ENCODE results near the gene TNNT2.

TNNT2 gene

DNA sequence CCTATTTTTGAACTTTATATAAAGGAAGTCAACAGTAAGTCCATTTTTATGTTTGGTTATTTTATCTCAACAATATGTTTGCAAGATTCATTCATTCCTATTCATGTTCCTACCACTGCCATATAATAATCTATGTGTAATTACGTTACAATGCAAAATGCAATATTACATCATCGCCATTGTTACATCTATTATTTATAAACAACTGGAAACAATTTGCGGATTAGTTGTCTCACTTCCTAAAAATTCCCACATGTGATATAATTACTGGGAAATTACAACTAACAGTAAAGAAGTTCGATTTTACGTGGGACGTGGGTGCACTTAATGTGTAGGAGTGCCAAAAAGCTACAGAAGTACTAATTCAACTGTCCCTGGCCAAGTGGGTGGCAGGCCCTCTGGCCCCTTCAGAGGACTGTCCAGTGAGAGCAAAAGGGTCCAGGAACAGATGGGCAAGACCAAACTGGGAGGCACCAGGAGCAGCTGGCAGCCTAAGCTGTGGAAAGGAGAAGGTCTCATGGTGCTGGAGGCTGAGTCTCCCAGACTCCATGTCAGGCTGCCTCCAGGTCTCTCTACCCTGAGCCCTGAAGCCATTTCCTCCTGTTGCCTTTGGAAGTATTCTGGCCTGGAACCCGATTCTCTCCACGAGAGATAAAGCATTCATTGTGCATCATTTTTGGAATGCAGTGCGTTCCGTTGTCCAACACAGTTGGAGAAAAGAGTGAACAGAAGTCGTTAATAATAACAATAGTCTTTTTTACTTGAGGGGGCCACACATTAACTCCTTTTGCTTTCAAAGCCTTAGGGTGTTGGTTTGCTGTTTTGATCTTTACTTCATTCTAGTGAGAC lies 42.9 kb downstream of the TNNT2 start:
- DNase-seq (ENCODE audit: low read depth in 2 of 2): no peak

DNA sequence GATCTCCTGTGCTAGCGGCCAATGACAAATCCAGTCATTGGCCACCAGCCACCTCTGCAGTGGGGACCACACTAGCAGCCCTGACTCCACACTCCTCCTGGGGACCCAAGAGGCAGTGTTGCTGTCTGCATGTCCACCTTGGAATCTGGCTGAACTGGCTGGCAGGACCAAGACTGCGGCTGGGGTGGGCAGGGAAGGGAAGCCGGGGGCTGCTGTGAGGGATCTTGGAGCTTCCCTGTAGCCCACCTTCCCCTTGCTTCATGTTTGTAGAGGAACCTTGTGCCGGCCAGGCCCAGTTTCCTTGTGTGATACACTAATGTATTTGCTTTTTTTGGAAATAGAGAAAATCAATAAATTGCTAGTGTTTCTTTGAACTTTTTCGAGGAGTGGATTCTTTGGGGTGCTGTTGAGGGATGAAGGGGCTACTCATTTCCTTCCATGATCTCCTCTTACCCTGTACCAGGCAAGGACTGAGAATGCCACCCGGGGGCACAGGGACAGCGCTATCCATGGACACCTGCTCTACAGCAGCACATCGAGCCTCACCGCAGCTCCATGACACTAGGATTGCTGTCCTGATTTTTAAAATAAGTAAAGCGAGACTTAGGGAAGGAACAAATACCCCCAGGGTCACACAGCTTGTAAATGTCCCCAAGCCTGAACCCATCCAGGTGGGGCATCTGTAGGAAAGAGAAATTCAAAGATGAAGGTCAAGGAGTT lies 44.7 kb downstream of the TNNT2 start:
- no peak for DNase-seq (ENCODE audit: low read depth in 2 of 2)

DNA sequence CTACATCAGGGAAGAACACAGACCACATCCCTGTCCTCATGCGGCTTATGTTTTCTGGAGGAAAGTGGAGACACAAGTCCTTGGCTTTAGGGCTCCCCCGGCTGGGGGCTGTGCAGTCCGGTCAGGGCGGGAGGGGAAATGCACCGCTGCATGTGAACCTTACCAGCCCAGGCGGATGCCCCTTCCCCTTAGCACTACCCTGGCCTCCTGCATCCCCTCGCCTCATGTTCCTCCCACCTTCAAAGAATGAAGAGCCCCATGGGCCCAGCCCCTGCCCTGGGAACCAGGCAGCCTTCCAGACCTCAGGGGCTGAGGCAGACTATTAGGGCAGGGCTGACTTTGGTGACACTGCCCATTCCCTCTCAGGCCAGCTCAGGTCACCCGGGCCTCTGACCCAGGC lies 45.5 kb downstream of the TNNT2 start:
- DNase-seq (ENCODE audit: low read depth in 2 of 2): no peak

DNA sequence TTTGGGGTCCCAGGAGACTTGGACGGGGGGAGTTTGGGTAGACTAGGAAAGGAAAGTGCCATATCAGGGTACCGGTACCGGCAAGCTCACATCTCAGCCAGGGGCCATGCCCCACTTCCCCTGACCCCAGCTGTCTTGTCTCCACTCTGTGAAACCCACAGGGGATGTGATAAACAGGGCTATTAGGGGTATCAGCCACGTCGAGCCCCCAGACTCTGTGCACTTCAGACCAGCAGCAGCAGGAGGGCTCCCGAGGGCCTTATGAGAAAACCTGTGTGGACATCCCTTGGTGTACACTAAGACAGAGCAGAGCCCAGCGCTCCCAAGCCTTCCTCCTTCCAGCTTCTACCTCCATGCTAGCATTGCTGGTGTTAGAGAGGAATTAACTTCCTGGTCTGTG lies 46.3 kb downstream of the TNNT2 start:
- no peak for DNase-seq (ENCODE audit: low read depth in 2 of 2)

DNA sequence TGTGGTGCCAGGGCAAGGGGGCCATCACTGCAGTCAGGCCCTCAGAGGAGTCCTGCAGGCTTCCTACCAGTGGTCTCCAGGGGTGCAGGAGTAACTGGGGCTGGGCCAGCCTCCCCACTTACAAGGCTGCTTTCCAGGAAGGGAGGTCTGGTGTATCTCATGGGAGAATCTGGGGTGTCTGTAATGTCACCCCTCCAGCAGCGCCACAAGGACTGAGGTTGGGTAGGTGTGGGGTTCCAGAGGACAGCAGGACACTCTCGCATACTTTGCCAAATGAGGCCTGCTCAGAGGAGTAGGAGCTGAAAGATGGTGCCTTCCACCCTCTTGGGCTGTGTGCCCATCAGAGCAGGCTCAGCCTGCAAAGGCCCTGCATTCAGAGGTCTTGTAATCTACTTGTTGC lies 46.9 kb downstream of the TNNT2 start:
- DNase-seq (ENCODE audit: low read depth in 2 of 2): no peak

DNA sequence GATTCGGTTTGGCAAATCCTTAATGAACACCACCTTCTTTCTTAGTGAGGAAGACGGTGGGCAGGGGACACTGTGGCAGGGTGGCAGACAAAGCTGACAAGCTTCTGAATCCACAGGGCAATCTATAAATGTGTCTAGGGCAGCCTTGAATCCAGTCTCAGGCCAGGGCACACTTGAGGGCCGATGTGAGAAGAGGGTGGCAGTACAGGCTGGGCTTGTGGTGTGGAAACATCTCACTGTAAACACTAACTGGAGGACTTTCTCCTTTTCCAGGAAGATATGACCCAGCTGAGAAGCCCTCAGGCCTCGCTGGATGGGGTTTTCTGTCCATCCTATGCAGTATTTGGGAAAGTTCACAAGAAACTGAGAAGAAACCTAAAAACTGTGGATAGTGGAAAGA lies 47.7 kb downstream of the TNNT2 start:
- DNase-seq (ENCODE audit: low read depth in 2 of 2): no peak

DNA sequence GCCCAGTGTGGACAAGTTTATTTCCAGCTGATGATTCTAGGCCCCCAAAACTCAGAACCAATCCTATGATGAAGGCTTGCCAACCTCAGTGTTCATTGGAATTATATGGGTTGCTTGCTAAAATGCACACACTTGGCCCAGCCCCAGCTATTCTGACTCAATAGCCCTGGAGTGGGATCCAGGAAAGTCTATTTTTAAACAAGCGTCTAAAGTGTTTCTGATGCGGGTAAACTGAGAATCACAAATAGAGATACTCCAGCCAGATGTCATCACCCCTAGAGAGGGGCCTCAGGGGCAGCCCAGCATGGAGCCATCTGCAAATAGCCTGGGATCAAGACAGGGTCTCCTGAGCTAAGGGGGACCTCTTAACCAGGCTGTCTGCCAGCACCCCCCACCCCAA lies 48.2 kb downstream of the TNNT2 start:
- DNase-seq (ENCODE audit: low read depth in 2 of 2): no peak

DNA sequence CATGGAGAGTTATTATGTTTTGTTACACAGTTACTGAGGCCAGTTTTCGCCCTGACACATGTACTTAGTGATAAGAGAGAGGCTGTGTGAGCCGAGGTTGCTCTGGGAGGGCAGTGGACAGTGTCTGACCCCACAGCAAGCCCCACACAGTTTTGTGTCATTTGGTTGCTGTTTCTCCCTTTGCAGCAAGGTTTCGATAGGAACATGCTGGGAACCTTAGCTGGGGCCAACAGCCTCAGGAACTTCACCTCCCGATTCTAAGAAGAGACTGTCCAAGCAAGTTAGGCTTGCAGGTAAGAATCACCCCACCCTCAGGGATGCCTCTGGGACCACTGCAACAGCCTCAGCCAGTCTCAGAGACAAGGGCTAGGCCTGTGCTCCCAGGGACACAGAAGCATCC lies 48.9 kb downstream of the TNNT2 start:
- no peak for DNase-seq (ENCODE audit: low read depth in 2 of 2)

DNA sequence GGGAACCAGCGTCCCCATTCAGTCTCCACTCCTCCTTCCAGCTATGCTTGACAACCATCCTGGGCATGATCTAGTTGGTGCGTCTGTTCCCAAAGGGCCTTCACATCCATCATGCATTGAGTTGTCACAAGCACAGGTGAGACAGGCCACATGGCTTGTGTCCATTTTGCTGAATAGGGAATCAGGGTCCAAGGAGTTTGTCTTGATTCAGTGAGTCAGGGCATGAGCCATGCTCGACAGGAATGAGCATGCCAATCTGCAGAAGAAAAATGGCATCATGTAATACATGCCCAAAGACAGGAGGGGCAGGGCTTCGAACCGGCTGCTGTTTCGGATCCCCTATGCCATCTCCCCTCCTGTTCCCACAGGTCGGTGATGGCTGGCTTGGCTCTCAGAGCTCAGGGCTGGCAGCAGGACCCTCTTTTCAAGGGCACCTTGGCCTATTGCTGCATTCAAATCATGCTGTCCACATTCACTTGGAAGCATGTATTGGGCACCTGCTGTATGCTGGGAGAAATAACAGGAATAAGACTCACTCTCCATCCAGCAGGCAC lies 49.7 kb downstream of the TNNT2 start:
- no peak for DNase-seq (ENCODE audit: low read depth in 2 of 2)

DNA sequence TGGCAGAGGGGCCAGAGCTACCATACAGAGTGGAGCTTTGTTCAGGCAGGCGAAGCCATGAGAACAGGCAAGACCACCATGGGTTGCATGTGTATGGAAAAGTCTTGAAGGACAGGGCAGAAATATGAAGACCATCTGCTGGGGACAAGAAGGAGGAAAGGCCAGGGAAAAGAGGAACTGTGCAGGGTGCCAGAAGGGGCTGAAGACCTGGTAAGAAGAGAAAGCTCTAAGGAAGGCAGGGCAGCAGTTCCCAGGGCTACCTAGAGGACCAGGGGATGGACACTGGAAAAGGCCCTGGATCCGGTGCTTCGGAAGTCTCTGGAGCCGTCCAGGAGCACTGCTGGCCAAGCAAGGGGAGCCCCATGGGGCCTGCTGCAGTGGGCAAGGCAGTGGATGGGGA lies 50.8 kb downstream of the TNNT2 start:
- DNase-seq (ENCODE audit: low read depth in 2 of 2): no peak

DNA sequence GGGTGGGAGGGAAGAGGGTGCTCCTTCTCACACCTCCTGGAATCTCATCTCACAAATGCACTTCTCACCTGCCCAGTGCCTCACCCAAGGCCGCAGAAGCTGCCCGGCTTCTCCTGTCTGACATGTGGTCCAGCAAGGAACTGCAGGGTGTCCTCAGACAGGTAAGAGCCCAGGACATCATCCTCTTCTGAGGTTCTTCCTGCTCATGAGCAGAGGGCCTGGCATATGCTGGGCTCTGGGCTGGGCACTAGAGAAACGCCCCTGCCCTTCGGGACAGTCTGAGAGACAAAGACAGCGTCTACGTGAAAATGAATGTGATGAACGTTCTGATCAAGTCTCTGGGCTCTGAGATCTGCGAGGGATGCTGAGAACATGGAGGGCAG lies 51.8 kb downstream of the TNNT2 start:
- DNase-seq (ENCODE audit: low read depth in 2 of 2): no peak

DNA sequence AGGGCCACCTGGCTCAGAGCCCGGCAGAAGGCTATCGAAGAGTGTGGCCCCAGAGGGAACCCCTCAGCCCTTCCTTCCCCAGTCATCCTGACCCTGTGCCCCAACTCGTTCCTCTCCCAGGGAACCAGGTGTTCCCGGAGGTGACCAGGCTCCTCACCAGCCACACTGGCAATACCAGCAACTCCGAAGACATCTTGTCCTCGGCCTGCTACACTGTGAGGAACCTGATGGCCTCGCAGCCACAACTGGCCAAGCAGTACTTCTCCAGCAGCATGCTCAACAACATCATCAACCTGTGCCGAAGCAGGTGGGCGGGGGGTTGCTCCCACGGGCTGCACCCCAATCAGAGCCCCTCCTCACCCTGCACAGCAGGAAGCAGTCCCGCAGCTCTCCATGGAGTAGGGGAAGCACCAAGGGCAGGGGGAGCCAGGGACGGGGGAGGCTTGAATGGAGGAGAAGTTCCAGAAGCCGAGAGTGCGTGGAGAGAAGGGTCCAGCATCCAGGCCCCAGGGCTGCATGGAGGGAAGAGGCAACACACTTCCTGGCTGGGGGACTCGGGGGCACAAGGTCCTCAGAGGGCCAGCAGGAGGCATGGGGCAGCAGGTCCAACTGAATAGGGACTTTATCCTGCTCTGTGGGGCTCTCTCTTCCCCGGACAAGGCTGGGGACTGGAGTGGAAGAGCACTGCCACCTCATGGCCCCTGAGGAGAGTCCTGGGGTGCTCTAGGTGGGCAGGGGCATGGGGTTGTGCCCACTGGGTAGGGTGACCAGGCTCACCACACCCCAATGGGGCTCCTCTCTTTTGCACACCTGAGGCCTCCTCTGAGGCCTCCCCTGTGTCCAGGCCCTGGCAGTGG lies 52.4 kb downstream of the TNNT2 start:
- DNase-seq (ENCODE audit: low read depth in 2 of 2): no peak

DNA sequence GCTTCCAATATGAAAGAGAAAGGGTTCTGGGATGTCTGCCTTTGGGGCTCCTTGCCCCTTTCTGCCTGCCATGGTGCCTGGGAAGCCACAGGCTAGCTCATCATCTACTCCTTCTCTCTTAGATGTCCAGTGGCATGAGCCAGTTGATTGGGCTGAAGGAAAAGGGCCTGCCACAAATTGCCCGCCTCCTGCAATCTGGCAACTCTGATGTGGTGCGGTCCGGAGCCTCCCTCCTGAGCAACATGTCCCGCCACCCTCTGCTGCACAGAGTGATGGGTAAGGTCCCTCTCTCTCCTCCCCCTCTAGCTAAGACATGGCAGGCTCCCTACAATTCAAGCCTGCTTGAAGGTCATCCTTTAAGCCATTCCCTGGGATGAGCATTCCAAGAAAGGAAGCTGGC lies 53.2 kb downstream of the TNNT2 start:
- no peak for DNase-seq (ENCODE audit: low read depth in 2 of 2)

DNA sequence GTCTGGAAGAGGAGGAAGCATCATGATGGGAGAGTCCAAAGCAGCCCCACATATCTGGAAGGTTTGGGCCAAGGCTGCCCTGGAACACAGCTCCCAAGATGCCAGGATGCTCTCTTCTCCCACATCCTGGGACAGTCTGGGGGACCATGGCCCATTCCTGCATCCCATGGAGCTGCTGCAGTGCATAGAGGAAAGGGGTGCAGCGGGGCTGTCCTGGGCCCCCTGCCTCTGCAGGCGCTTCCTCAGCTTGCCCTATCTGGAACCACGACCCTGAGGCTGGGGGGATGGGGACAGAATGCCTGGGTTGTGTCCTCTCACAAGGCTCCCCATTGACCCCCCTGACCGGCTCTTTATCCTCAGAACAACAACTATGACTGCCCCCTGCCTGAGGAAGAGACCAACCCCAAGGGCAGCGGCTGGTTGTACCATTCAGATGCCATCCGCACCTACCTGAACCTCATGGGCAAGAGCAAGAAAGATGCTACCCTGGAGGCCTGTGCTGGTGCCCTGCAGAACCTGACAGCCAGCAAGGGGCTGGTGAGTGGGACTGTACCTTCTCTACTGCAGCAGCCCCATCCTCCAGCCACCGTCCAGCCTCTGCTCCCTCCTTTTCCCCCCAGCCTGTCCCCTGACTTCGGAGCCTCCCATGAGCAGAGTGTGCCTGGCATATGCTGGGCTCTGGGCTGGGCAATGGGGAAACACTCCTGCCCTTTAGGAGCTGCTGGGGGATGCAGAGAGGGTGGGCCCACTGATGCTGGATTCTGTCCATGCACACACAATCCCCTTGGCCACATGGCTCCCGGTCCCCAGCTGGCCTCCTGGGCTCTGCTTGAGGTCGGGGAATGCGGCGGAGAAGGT lies 54.6 kb downstream of the TNNT2 start:
- no peak for DNase-seq (ENCODE audit: low read depth in 2 of 2)

DNA sequence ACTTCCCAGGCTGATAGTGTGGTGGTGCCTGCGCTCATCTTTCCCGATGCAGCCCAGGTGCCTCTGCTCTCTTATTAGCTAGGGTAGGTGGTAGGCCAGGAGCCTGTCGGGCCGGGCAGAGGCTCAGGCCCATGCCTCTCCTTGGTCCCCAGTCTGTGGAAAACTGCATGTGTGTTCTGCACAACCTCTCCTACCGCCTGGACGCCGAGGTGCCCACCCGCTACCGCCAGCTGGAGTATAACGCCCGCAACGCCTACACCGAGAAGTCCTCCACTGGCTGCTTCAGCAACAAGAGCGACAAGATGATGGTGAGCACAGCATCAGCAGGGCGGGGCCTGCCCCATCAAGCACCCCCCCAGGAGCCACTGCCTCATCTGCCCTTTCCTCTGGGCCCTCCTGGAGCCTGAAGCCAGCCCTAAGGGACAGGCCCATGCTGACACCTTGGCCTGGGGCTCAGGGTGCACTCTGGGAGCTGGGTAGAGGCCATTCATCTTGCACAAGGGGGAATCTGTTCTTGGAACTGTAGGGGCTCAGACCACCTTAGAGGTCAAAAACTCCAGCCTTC lies 55.6 kb downstream of the TNNT2 start:
- no peak for DNase-seq (ENCODE audit: low read depth in 2 of 2)

DNA sequence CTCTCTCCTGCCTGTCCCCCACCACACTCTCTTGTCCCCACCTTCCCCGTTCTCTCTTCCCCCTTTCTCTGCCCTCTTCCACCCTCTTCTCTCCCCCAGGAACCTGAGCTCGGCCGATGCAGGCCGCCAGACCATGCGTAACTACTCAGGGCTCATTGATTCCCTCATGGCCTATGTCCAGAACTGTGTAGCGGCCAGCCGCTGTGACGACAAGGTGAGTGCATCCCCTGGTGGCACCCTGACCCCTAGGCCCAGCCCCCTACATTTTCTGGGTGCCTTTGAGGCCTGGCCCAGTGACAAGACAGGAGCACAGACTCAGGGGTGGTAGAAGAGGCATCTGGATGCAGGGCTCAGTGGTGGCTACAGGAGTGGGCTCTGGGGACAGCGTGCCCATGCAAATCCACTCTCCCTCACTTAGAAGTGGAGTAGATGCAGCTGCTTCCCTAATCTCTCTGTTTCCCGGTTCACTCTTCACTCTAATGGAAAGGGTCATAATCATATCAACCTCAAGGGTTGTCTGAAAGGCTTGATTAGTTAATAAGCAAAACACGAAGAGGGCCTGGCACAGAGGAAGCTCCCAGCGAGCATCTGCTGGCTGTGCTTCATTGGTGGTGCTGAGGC lies 57.2 kb downstream of the TNNT2 start:
- no peak for DNase-seq (ENCODE audit: low read depth in 2 of 2)

DNA sequence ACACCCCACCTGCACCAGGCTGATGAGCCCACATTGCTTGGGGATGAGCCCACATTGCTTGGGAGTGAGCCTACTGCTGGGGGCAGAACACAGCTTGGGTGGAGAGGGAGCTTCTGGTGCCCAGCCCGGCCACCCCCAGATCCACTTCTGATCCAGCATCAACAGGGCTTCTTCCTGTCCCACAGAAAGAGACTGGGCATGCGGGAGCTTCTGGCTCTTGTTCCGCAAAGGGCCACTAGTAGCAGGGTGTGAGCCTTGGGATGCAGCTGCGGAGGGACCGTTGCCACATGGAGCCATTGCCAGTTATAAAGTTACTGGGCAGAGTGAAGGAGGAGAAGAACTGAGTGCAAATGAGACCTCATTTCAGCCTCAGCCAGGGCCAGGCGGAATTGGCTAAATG lies 57.8 kb downstream of the TNNT2 start:
- DNase-seq (ENCODE audit: low read depth in 2 of 2): no peak

DNA sequence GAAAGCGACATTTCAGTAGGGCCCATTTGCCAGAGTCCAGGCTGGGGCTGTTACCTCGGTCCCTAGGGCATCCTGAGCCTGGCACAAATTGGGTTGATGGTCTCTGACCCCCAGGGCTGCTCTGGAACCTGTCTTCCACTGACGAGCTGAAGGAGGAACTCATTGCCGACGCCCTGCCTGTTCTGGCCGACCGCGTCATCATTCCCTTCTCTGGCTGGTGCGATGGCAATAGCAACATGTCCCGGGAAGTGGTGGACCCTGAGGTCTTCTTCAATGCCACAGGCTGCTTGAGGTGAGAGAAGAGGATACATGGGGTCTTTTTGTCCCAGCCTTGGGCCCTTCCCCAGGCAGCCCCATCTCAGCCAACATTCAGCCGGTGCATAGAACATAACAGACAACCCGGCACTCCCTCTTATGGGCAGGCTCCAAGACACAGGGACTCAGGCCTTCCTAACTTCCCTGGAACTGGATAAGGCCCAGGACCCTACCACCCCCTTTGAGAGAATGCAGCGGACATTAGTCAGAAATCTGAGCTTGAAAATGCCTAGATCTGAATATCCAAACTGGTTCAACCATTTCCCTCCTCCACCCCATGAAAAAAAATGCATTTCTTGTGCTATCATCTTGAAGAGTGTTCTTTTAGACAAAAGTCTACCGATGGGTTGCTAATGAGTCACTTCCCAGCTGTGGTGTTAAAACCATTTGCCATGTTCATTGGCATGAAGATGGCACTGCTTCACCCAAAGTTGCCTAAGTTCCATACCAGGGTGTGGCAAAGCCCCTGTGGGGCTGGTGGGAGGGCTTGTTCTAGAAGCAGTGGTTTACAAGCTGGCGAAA lies 58.8 kb downstream of the TNNT2 start:
- no peak for DNase-seq (ENCODE audit: low read depth in 2 of 2)

DNA sequence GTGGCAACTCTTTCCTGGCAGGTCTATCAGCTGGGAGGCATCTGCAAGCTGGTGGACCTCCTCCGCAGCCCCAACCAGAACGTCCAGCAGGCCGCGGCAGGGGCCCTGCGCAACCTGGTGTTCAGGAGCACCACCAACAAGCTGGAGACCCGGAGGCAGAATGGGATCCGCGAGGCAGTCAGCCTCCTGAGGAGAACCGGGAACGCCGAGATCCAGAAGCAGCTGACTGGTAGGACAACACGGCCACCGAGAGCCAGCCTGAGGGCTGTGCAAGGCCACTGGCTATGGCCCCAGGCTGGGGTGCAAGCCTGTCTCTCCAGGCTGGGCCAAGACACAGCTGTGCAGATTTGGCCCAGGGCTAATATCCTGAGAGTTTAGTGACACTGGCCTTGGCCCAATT lies 59.9 kb downstream of the TNNT2 start:
- DNase-seq (ENCODE audit: low read depth in 2 of 2): no peak

DNA sequence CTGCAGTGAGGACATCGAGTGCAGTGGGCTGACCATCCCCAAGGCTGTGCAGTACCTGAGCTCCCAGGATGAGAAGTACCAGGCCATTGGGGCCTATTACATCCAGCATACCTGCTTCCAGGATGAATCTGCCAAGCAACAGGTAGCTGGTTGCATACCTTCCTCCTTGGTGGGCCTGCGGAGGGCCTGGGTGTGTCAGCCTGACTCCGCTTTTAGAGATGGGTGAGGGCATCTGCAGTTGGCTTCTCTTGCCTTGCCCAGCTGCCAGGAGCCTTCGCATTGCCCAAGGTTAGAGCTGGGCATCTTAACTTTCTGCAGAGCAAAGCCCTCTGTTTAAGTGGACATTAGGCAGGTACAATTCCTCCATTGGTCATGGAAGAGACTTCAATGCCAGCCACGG lies 60.9 kb downstream of the TNNT2 start:
- no peak for DNase-seq (ENCODE audit: low read depth in 2 of 2)
